Lower lobe of right lung (tissue), 2 donors: ENCODE results near the gene FXYD4. TPM values are rescaled to one million over a fixed set of nuclear protein-coding genes. Genes with fewer than 3 reads are reported as not detected.

Experiments used
- ATAC-seq, 2 donors: fragments of 200-7000 bp; cut with Tn5 transposase; one replicate each; pipeline ENCODE4 v1.9.1; 2020 to 2022; ENCODE audit warnings: mild to moderate bottlenecking in 2 of 2, moderate library complexity in 2 of 2
- DNase-seq: peaks from one replicate; pipeline ENCODE4 v3.0.0-alpha.2; 2020
- H3K27ac ChIP-seq: fragments of 200-600 bp; one replicate; pipeline ENCODE4 v1.8.0; 2022
- H3K27me3 ChIP-seq: fragments of 200-600 bp; one replicate; pipeline ENCODE4 v1.8.0; 2022; ENCODE audit warnings: low read depth
- H3K36me3 ChIP-seq: fragments of 200-600 bp; one replicate; pipeline ENCODE4 v1.8.0; 2022; ENCODE audit warnings: mild to moderate bottlenecking
- H3K4me1 ChIP-seq: fragments of 200-600 bp; one replicate; pipeline ENCODE4 v1.8.0; 2022
- H3K4me3 ChIP-seq: fragments of 200-600 bp; one replicate; pipeline ENCODE4 v1.8.0; 2022; ENCODE audit warnings: mild to moderate bottlenecking
- H3K9me3 ChIP-seq: fragments of 200-600 bp; one replicate; pipeline ENCODE4 v1.8.0; 2022
- CTCF ChIP-seq: fragments of 200-600 bp; IDR thresholded peaks from one replicate; pipeline ENCODE4 v1.8.0; 2022; ENCODE audit warnings: antibody characterized with exemption, mild to moderate bottlenecking
- intact Hi-C: fragments of 100-400 bp; cut with DNase I; formaldehyde crosslinking; loops from one replicate; pipeline ENCODE4 v1.11.0; 2022
- total RNA-seq: library from RNA; stranded (reverse); fragmentation: NEBNext Ultra II Directional; extraction: Animal tissue kit (Norgen Biotek cat#: 25700); gene quantifications from one replicate; pipeline ENCODE4 v1.2.1, GENCODE V29; 2021
- donor health status: DM: no; HTN: yes; CAD: no; lungs with severe emphysema.

Gene FXYD4
- total RNA-seq, 1 donor from 2014 or later, result not detected

- H3K27me3 ChIP-seq, result no peaks in the 10 kb centered on the region
- no peak for TF ChIP-seq CTCF
- no peaks in the 10 kb centered on the region for H3K36me3 ChIP-seq
- DNase-seq (peak; percentile 22), ATAC-seq (no peak)
- H3K27ac ChIP-seq, result no peak overlapping the region
- H3K4me1 ChIP-seq, result no peaks in the 10 kb centered on the region
- H3K4me3 ChIP-seq, result no peak overlapping the region
- intact Hi-C loops, result no loop called here
- no peaks in the 10 kb centered on the region for H3K9me3 ChIP-seq
These were observed 1.4 kb downstream of the FXYD4 start for GRCh38 chr10:43372765-43373361.

- DNase-seq (peak; percentile 12), ATAC-seq (no peak)
- H3K27ac ChIP-seq, result no peak overlapping the region
- H3K4me1 ChIP-seq, result no peaks in the 10 kb centered on the region
- H3K4me3 ChIP-seq, result no peak overlapping the region
- no peaks in the 10 kb centered on the region for H3K27me3 ChIP-seq
- no peaks in the 10 kb centered on the region for H3K9me3 ChIP-seq
- no peaks in the 10 kb centered on the region for H3K36me3 ChIP-seq
- no peak for TF ChIP-seq CTCF
- intact Hi-C loops, result no loop called here
These were observed 2.0 kb downstream of the FXYD4 start for GRCh38 chr10:43373461-43373860.

GRCh38 chr10:43374194-43374593, 2.8 kb downstream of the FXYD4 start:
- intact Hi-C loops, result no loop called here
- DNase-seq, result peak; percentile 20
- no peak for TF ChIP-seq CTCF
- Histone ChIP-seq H3K9me3 (no peaks in the 10 kb centered on the region), H3K4me1 (no peaks in the 10 kb centered on the region), H3K4me3 (no peak overlapping the region), H3K27me3 (no peaks in the 10 kb centered on the region), H3K36me3 (no peaks in the 10 kb centered on the region), H3K27ac (no peak overlapping the region)
- no peak for ATAC-seq

GRCh38 chr10:43375401-43376020, 4.1 kb downstream of the FXYD4 start:
- DNase-seq (peak; percentile 62), ATAC-seq (peak; percentile 59 to 77)
- TF ChIP-seq CTCF, result no peak

GRCh38 chr10:43376046-43376635, 4.7 kb downstream of the FXYD4 start:
- no peak for DNase-seq
- no peak overlapping the region for H3K27ac ChIP-seq
- no peak for TF ChIP-seq CTCF
- H3K4me3 ChIP-seq, result no peak overlapping the region
- no peak for ATAC-seq
- H3K36me3 ChIP-seq, result no peaks in the 10 kb centered on the region
- intact Hi-C loops, result no loop called here
- no peaks in the 10 kb centered on the region for H3K27me3 ChIP-seq
- no peaks in the 10 kb centered on the region for H3K9me3 ChIP-seq
- H3K4me1 ChIP-seq, result no peaks in the 10 kb centered on the region

More at GRCh38 chr10:43375401-43376020, 4.1 kb downstream of the FXYD4 start:
- H3K36me3 ChIP-seq, result no peaks in the 10 kb centered on the region
- intact Hi-C loops, result no loop called here
- no peaks in the 10 kb centered on the region for H3K9me3 ChIP-seq
- H3K27me3 ChIP-seq, result no peaks in the 10 kb centered on the region
- no peak overlapping the region for H3K27ac ChIP-seq
- no peak overlapping the region for H3K4me3 ChIP-seq
- H3K4me1 ChIP-seq, result no peaks in the 10 kb centered on the region
